ENCODE data around the gene USP47.
"Not testable (repeated sequence)": the region's sequence is repeated elsewhere in the genome, so short reads cannot be mapped to it uniquely, and the experiment has no call there.

Gene USP47

GRCh38 chr11:11841723-11842420, at the start of gene USP47:
TSS of gene USP47 (plus strand) at chr11:11841972. CDS start at chr11:11842186, 214 bp downstream.
- no peak for DNase-seq

DNA sequence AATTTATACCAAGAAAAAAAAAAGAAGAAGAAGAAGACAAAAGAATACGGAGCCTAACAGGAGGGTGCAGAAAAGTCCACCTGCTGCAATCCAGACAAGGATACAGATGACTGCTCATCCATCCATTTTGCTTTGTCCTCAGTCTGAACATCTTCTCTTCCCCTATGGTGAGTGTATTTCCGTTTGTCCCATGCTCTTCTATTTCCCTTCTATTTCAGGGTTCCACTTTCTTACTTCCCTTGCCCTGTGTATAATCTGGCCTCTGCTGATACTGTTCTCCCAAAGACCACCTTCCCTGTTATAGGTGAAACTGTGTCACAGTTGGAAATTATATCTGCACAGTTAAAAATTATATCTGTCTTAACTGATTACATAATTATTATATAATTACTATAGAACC, 48.7 kb upstream of the USP47 start:
- DNase-seq: no peak

- DNase-seq: no peak
These were observed 43.0 kb upstream of the USP47 start for GRCh38 chr11:11798586-11799438.

- no peak for DNase-seq
These were observed 36.5 kb upstream of the USP47 start for GRCh38 chr11:11805228-11805627.

DNA sequence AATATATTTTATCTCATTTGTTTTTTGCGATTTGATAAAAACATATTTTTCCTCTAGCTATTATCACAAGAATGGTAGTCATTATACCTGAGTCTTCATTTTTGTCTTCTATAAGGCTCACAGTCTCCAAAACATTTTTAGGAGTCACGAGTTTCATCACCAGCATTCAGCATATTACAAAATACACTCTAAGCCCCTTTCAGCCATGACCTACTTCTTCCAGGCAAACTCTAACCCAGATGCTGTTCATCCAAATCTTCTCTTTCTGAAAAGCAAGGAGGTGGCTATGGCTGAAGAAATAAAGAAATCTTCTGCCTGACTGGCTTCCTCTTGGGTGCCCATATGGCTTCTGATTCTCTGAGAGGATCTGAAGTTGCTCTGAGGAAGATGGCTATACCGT, 35.7 kb upstream of the USP47 start:
- no peak for DNase-seq

DNA sequence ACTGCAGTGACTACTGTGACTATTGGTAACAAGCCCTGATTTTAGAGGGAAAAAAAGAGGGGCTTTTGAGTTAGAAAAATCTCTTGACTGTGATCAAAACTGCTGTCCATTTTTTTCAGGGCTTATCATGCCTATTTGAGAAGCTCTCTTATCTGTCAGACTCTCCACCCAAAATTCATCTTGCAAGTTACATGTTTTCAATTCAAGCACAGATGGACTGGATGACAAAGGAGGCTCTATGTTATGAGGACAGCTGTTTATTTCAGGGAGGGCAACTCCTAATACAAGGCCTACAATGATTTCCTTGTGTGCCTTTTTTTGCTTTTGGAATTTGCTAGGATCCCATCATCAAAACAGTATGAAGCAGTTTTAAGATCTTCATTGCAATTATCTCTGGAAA, 35.2 kb upstream of the USP47 start:
- DNase-seq: no peak

DNA sequence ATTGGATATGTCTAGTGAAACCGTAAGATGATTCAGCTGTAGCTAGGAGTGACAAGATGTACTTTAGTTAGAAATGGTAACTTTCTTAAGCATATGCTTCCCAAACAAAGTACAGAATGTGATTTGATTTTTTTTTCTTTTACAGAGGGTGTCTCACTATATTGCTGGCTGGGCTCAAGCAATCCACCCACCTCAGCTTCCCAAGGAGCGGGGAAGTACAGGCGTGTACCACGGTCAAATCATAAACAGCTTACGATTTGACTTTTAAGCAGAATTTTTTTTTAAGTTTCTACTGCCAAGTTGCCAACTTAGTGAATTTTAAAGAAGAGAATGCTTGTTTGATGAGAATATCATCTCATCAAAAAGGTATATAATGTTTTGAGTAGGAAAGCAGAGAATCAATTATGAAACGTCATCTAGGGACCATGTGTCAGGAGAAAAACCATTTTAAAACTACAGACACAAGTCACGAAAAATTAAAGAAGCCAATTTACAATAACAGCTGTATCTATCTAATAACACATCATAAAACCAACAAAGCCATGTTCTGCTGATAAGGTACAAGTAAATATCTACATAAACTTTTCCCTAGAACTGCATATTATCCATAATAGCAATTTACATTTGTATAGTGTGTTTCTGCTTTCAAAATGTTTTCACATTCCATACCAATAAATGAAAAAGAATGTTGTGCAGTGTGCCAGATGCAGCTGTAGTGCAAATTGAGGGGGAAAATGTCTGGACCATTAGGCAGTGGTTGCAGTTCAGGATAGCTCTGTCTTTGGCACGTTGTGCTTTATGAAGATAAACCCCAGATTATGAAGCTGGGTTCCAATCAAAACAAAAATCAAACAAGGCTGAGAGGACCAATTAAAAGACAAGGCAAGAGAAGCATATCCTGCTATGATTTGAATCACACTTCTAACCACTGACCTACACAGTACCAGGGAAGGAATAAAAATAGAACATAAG, 33.7 kb upstream of the USP47 start:
- no peak for DNase-seq

DNA sequence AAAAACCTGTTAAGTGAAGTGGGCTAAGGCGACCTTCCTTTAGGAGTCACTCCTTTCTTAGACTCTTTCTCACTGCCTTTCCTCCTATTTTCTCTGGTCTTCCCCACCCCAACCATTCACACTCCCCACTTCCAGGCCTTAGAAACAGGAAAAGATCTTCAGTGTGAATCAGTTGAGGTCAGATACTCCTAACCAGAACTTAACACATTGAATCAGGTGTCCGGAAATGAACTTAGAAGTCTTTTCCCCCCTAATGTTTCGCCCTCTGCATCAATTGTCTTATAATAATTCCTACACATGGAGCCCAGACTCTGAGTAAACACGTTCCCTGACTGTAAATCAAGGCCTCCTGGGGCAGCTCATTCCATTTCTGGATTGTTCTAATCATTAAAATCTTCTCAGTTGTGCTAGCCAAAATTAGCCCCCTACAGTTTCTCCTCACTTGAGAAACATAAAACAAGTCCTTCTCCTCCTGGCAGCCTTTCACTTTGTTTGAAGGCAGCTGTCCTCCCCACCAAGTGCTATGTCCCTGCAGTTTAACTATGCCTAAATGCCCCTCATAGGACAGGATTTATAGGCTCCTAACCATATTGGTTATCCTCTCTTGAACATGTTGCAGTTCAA, 32.7 kb upstream of the USP47 start:
- DNase-seq: no peak

- no peak for DNase-seq
These were observed 30.7 kb upstream of the USP47 start for GRCh38 chr11:11810764-11811726.

DNA sequence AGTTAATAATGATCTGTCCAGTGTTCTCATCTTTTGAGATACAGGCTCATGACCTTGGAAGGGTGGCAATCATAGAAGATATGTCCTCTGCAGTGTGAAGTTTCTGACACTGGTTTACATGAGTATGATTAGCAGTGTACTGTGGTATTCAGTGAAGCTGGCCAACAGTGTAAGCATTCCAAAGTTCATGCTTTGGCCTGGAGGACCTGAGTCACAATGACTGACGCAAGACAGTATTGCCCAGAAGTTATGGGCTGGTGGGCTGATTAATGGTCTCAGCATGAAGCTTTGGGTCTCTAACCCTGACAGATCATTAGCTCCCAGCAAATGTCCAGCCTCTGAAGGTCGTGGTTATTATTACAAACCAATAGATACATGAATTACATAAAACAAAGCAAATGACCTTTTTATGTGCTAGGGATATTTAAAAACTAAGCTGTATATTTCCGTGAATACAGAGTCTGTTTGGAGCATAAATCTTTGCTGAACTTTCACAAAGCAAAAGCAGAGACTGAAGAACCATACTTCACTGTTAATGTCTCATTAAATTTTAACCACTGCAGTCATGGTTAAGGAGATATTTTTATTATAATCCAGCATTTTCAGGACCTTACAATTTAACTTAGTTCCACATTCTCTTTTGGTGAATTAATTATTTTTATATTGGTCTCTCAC, 28.3 kb upstream of the USP47 start:
- DNase-seq: no peak

- DNase-seq: no peak
These were observed 26.9 kb upstream of the USP47 start for GRCh38 chr11:11814614-11815452.

- no peak for DNase-seq
These were observed 25.1 kb upstream of the USP47 start for GRCh38 chr11:11816511-11817314.

DNA sequence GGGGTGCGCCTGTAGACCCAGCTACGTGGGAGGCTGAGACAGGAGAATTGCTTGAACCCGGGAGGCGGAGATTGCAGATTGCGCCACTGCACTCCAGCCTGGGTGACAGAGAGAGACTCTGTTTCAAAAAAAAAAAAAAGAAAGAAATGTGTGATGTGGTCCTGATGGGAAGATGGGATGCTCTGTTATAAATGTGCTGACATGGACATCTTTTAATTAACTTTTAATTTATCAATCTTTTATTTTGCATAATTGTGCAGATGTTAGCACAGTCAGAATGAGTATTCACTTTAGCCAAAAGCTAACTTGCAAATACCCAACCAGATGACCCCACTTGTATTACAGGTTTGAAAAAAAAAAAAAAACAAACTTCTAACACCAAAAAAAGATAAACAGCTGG, 23.8 kb upstream of the USP47 start:
- no peak for DNase-seq

DNA sequence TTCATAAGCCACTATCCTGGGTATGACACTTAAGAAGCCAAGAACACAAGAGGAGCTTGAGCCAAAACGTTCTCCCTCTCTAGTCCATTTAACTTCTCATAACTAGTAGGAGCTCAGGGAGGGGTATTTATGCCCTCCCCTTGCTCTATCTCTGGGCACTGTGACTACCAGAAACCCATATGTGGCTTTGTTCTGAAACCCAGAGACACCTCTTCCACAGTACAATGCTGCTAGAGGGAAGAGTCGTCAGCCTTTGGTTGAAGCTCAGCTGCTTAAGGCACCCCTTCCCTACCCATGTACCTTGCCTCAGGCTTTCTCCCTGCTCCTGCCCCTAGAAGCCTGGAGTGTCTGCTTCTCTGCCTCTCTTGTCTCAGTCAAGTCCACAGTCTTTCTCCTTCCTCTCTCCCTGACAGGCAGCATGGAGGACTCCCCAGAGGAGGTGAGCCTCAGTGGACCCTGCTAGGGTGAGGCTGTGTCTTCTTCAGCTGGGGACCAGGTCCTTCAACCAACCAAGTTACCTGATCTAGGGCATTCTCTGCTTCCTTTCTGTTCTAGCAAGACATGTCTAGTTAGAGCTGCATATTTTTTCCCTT, 23.1 kb upstream of the USP47 start:
- no peak for DNase-seq

DNA sequence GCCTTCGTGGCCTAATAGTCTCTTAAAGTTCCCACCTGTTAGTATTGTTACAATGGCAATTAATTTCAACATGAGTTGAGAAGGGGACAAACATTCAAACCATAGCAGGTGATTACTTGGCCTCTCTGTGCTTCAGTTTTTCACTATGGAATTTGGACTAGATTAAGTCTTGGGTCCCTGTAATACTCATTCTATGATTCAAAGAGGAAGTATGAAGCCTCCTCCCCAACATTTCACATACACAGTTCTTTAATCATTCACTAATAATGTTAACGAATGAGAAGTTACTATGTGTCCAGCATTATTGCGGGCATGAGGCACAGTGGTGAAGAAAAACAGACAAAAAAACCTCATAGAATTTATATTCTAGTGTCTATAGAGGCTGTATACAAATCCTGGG, 19.9 kb upstream of the USP47 start:
- DNase-seq: no peak

GRCh38 chr11:11822946-11823345, 18.8 kb upstream of the USP47 start:
- DNase-seq: no peak

GRCh38 chr11:11826260-11826659, 15.5 kb upstream of the USP47 start:
- no peak for DNase-seq

DNA sequence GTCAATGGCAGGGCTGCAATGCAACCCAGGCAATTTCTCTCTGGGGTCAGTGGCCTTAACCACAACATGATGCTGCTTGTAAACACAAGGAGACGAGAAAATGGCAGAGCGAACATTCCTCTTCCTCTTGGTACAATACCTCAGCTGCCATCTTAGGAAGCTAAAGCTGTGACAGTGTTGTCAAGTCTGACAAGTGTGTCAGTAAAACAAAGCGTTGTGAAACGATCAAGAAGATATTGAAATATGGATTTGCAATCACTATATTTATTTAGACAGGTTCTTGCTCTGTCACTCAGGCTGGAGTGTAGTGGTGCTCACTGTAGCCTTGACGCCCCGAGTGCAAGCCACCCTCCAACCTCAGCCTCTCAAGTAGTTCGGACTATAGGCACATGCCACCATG, 14.5 kb upstream of the USP47 start:
- DNase-seq: no peak

DNA sequence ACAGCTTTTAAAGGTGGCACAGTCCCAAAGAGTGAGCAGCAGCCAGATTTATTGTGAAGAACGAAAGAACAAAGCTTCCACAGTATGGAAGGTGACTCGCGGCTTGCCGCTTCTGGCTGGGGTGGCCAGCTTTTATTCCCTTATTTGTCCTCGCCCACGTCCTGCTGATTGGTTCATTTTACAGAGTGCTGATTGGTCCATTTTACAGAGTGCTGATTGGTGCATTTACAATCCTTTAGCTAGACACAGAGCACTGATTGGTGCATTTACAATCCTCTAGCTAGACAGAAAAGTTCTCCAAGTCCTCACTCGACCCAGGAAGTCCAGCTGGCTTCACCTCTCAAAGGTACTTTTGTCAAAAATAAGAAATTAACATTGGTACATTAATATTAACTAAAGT, 10.4 kb upstream of the USP47 start:
- not testable (repeated sequence) for DNase-seq
